Esophagus squamous epithelium (tissue), 4 donors: ENCODE data around the gene PDGFD.

Experiments
- POLR2A ChIP-seq, 4 donors: fragments of 450-650 bp; IDR thresholded peaks; one replicate each; pipeline ENCODE4 v1.6.1; 2017; ENCODE audit warnings: antibody characterized with exemption in 4 of 4, mild to moderate bottlenecking in 4 of 4, moderate library complexity in 3 of 4
- TF ChIP-seq, protein P1 (sequence below), 6 experiments: fragments of 450-650 bp in 4 of 6; fragments of 200-600 bp in 2 of 6; sonication (generic) in 2 of 6; IDR thresholded peaks; one replicate each; pipeline ENCODE4 v1.5.1; 2016 to 2019; ENCODE audit warnings: antibody characterized with exemption in 6 of 6, mild to moderate bottlenecking in 4 of 6, moderate library complexity in 4 of 6

DNA sequence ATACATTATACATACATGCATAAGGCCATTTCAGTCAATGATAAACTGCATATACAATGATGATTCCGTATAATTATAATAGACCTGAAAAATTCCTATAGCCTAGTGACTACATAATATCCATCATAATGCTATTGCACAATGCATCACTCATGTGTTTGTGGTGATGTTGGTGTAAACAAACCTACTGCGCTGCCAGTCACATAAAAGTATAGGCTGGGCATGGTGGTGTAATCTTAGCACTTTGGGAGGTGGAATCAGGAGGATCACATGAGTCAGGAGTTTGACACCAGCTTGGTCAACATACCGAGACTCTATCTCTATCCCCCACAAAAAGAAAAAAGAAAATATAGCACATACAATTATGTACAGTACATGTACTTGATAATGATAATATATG, 291.2 kb downstream of the PDGFD start:
- TF ChIP-seq, protein P1, sequence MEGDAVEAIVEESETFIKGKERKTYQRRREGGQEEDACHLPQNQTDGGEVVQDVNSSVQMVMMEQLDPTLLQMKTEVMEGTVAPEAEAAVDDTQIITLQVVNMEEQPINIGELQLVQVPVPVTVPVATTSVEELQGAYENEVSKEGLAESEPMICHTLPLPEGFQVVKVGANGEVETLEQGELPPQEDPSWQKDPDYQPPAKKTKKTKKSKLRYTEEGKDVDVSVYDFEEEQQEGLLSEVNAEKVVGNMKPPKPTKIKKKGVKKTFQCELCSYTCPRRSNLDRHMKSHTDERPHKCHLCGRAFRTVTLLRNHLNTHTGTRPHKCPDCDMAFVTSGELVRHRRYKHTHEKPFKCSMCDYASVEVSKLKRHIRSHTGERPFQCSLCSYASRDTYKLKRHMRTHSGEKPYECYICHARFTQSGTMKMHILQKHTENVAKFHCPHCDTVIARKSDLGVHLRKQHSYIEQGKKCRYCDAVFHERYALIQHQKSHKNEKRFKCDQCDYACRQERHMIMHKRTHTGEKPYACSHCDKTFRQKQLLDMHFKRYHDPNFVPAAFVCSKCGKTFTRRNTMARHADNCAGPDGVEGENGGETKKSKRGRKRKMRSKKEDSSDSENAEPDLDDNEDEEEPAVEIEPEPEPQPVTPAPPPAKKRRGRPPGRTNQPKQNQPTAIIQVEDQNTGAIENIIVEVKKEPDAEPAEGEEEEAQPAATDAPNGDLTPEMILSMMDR (IDR thresholded peaks at IDR 0.05), result no peak
- no peak for TF ChIP-seq POLR2A (IDR thresholded peaks at IDR 0.05)
